HepG2 (cell line): Measurements from ENCODE around the gene EGFLAM. TPM values are rescaled to one million over a fixed set of nuclear protein-coding genes. Genes with fewer than 3 reads are reported as not detected.

Experiments
- KDM5A ChIP-seq: fragments of 200-600 bp; sonication (generic); IDR thresholded peaks from 2 replicates; pipeline ENCODE4 v1.7.0; 2018; ENCODE audit warnings: antibody characterized with exemption, mild to moderate bottlenecking, low read length, borderline replicate concordance
- KIAA2018 ChIP-seq: sonication (generic); formaldehyde crosslinking; IDR thresholded peaks from 2 replicates; pipeline ENCODE4 v1.5.0; 2020; ENCODE audit warnings: mild to moderate bottlenecking, missing genetic modification reagents, borderline replicate concordance
- MLX ChIP-seq: IDR thresholded peaks from 2 replicates; pipeline ENCODE4 v1.6.1; 2016
- MYC ChIP-seq: sonication (generic); formaldehyde crosslinking; IDR thresholded peaks from 2 replicates; pipeline ENCODE4 v1.9.0; 2021; ENCODE audit warnings: missing genetic modification reagents, borderline replicate concordance
- NCOA2 ChIP-seq: sonication (generic); formaldehyde crosslinking; IDR thresholded peaks from 2 replicates; pipeline ENCODE4 v1.8.0; 2022; ENCODE audit warnings: inconsistent platforms
- POGZ ChIP-seq: sonication (generic); formaldehyde crosslinking; IDR thresholded peaks from 2 replicates; pipeline ENCODE4 v1.4.0; 2020; ENCODE audit warnings: mild to moderate bottlenecking, missing genetic modification reagents
- REPIN1 ChIP-seq: sonication (generic); formaldehyde crosslinking; IDR thresholded peaks from 2 replicates; pipeline ENCODE4 v1.8.0; 2022; ENCODE audit warnings: missing genetic modification reagents, low read depth, mild to moderate bottlenecking, borderline replicate concordance
- SOX6 ChIP-seq, 2 experiments: fragments of 450-650 bp in 1 of 2; sonication (generic) in 1 of 2; formaldehyde crosslinking in 1 of 2; IDR thresholded peaks; 2 replicates each; pipeline versions ENCODE4 v1.4.0 to v1.6.1; 2017 to 2020; ENCODE audit warnings: antibody characterized with exemption in 1 of 2, mild to moderate bottlenecking in 1 of 2, missing genetic modification reagents in 1 of 2
- SP5 ChIP-seq: IDR thresholded peaks from 2 replicates; pipeline ENCODE4 v1.6.1; 2016; ENCODE audit warnings: low read depth, borderline replicate concordance
- THAP11 ChIP-seq: IDR thresholded peaks from 2 replicates; pipeline ENCODE4 v1.6.1; 2016; ENCODE audit warnings: missing biosample characterization, missing genetic modification reagents
- YY1 ChIP-seq: IDR thresholded peaks from 2 replicates; pipeline ENCODE4 v1.6.1; 2011; ENCODE audit warnings: low read length, low read depth, moderate library complexity, mild to moderate bottlenecking; ENCODE audit not compliant: insufficient read depth, insufficient replicate concordance
- ZNF142 ChIP-seq: sonication (generic); formaldehyde crosslinking; IDR thresholded peaks from 2 replicates; pipeline ENCODE4 v1.4.0; 2020; ENCODE audit warnings: missing genetic modification reagents
- ZNF564 ChIP-seq: sonication (generic); formaldehyde crosslinking; IDR thresholded peaks from 2 replicates; pipeline ENCODE4 v1.8.1; 2023; ENCODE audit warnings: mild to moderate bottlenecking, missing genetic modification reagents
- ZNF597 ChIP-seq: sonication (generic); formaldehyde crosslinking; IDR thresholded peaks from 2 replicates; pipeline ENCODE4 v1.5.0; 2020; ENCODE audit warnings: missing genetic modification reagents
- polyA plus RNA-seq, 8 experiments: library from polyadenylated mRNA; depleted of rRNA in 3 of 8; stranded (reverse) in 7 of 8; unstranded in 1 of 8; fragments of >200 nt; fragmentation: Illumina TruSeq in 4 of 8; extraction: Trizol in 4 of 8; gene quantifications; 2 replicates each; pipeline versions ENCODE4 v1.2.1 to v1.2.3, GENCODE V29; 2011 to 2016; ENCODE audit warnings: low read depth in 4 of 8, missing spikeins in 1 of 8, mixed read lengths in 1 of 8; ENCODE audit not compliant: insufficient read depth in 1 of 8
- total RNA-seq, 5 experiments: library from RNA; depleted of rRNA; stranded (reverse); fragments of >200 nt; fragmentation: Illumina TruSeq; extraction: Trizol; gene quantifications; 2 replicates each; pipeline ENCODE4 v1.2.3, GENCODE V29; 2016; ENCODE audit warnings: low read depth in 1 of 5

Gene EGFLAM
- total and polyA plus RNA-seq, 2 of the 13 experiments (the other 11 are each of a cell fraction or from before 2014, with no cell fraction given), result not detected

- TF ChIP-seq ZNF597 (CRISPR knock-in tag) (no peak), POGZ (0 out of 2 replicates have a peak, but pooled peaks have one; percentile 27), KDM5A (no peak), YY1 (no peak), ZNF142 (CRISPR knock-in tag) (no peak), SOX6 (IDR thresholded peaks at IDR 0.05) (no peak), SOX6 (CRISPR knock-in tag; IDR thresholded peaks at IDR 0.05) (peak; percentile 72), ZNF564 (CRISPR knock-in tag) (no peak), KIAA2018 (CRISPR knock-in tag) (no peak), SP5 (CRISPR knock-in tag) (no peak), MLX (CRISPR knock-in tag) (peak; percentile 78), NCOA2 (CRISPR knock-in tag) (peak; percentile 47; the same call in 1 of the 2 replicates), THAP11 (peak; percentile 55; the same call in 1 of the 2 replicates), REPIN1 (CRISPR knock-in tag) (0 out of 2 replicates have a peak, but pooled peaks have one; percentile 50), MYC (CRISPR knock-in tag) (no peak)
Measured at GRCh38 chr5:38338455-38338854, 80.1 kb downstream of the EGFLAM start (continued).
